OCI-LY7 (cell line): ENCODE results near the gene SMOC2.

ENCODE experiments used
- CTCF ChIP-seq: fragments of 200-600 bp; sonication (generic); conservative IDR thresholded peaks from 2 replicates; pipeline ENCODE4 v1.5.1; 2014; ENCODE audit warnings: mild to moderate bottlenecking, antibody characterized with exemption, low read length, moderate library complexity, mixed read lengths
- EZH2phosphoT487 ChIP-seq: fragments of 200-600 bp; sonication (generic); IDR thresholded peaks from 2 replicates; pipeline ENCODE4 v1.6.1; 2018; ENCODE audit warnings: low read depth, borderline replicate concordance, mild to moderate bottlenecking, mixed run types, antibody characterized with exemption, low read length, moderate library complexity, mixed read lengths

DNA sequence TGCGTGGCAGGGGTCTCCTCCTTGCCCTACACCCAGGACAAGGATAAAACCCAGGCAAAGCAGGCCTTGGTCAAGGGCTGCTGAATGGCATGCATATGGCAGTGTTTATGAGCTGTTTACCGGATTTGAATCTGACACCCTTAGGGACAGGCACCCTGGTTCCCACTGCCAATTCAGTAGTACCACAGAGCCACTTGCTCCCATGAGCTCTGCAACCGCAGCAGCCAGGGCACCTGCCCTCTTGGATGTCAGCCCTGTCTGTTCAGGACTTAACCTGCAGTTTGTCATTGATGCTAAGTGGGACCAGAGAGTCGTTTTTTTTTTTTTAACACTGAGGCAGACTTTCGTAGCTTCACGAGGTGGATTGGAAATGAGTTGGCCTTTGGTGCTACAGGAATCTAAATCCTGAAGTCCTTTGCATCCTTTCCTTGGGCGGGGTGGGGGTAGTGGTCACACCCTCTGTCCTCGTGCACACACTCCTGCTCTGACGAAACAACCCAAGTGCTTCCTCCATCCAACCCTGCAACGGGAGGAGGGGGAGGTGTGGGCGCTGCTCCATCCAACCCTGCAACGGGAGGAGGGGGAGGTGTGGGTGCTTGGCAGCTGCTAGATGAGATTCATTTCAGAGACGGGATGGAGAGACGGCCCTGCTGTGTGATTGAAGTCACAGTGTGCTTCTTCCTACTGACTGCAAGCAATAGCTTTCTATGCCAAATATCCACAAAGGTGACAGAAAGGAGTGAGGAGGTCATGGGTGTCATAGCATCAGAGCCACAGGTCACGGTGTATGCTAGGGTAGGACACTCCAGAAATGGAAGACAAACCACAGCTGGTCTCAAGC is 166.5 kb downstream of the SMOC2 start:
- TF ChIP-seq CTCF (no peak), EZH2phosphoT487 (no peak)
